Type B pancreatic cell (in vitro differentiated cells): ENCODE results near the gene FHOD3. TPM values are rescaled to one million over a fixed set of nuclear protein-coding genes. Genes with fewer than 3 reads are reported as not detected.

Experiments
- DNase-seq: peaks from one replicate; pipeline ENCODE4 v3.0.0; 2021; ENCODE audit warnings: mixed read lengths; ENCODE audit not compliant: unreplicated experiment; ENCODE audit errors: extremely low spot score
- H3K27ac Mint-ChIP-seq: 2 replicates; pipeline ENCODE4 v1.8.0; 2021; ENCODE audit warnings: mild to moderate bottlenecking, mixed read lengths
- H3K27me3 Mint-ChIP-seq: 2 replicates; pipeline ENCODE4 v1.8.0; 2021; ENCODE audit warnings: mixed read lengths
- H3K36me3 Mint-ChIP-seq: 2 replicates; pipeline ENCODE4 v1.8.0; 2021; ENCODE audit warnings: mixed read lengths
- H3K4me1 Mint-ChIP-seq: one replicate; pipeline ENCODE4 v1.8.0; 2021; ENCODE audit warnings: mixed read lengths; ENCODE audit not compliant: unreplicated experiment
- H3K4me3 Mint-ChIP-seq: 2 replicates; pipeline ENCODE4 v1.8.0; 2021; ENCODE audit warnings: mild to moderate bottlenecking, mixed read lengths
- H3K9me3 Mint-ChIP-seq: 2 replicates; pipeline ENCODE4 v1.8.0; 2021; ENCODE audit warnings: mixed read lengths
- CTCF ChIP-seq: fragments of 200-600 bp; sonication (generic); conservative IDR thresholded peaks from 2 replicates; pipeline ENCODE4 v1.5.0; 2021; ENCODE audit warnings: antibody characterized with exemption, mild to moderate bottlenecking
- total RNA-seq: library from RNA; stranded (reverse); gene quantifications from 2 replicates; pipeline ENCODE4 v1.2.1, GENCODE V29; 2021; ENCODE audit warnings: low replicate concordance

Gene FHOD3
- total RNA-seq, 1 donor from 2014 or later = 5.3 TPM

- H3K27ac Mint-ChIP-seq = no peak overlapping the region
- H3K9me3 Mint-ChIP-seq = no peaks in the 10 kb centered on the region
- TF ChIP-seq CTCF = no peak
- H3K4me1 Mint-ChIP-seq = peaks cover 30% of the 10 kb centered on the region
- H3K27me3 Mint-ChIP-seq = no peaks in the 10 kb centered on the region
- no peak overlapping the region for H3K4me3 Mint-ChIP-seq
- no peaks in the 10 kb centered on the region for H3K36me3 Mint-ChIP-seq
- DNase-seq = no peak
Observed at GRCh38 chr18:36509646-36510197, 212.2 kb downstream of the FHOD3 start.

- Mint-ChIP-seq H3K27ac (no peak overlapping the region), H3K4me3 (peak overlapping the region; percentile 27), H3K36me3 (no peaks in the 10 kb centered on the region), H3K9me3 (no peaks in the 10 kb centered on the region), H3K27me3 (no peaks in the 10 kb centered on the region), H3K4me1 (peaks cover 30% of the 10 kb centered on the region)
- DNase-seq = no peak
- no peak for TF ChIP-seq CTCF
Observed at GRCh38 chr18:36511791-36512352, 214.4 kb downstream of the FHOD3 start.

- no peaks in the 10 kb centered on the region for H3K27me3 Mint-ChIP-seq
- no peaks in the 10 kb centered on the region for H3K9me3 Mint-ChIP-seq
- TF ChIP-seq CTCF = no peak
- H3K27ac Mint-ChIP-seq = no peak overlapping the region
- H3K4me1 Mint-ChIP-seq = peaks cover 30% of the 10 kb centered on the region
- no peak for DNase-seq
- no peaks in the 10 kb centered on the region for H3K36me3 Mint-ChIP-seq
- H3K4me3 Mint-ChIP-seq = no peak overlapping the region
Observed at GRCh38 chr18:36513556-36513955, 216.0 kb downstream of the FHOD3 start.

- no peaks in the 10 kb centered on the region for H3K27me3 Mint-ChIP-seq
- TF ChIP-seq CTCF = peak; percentile 18
- H3K9me3 Mint-ChIP-seq = no peaks in the 10 kb centered on the region
- DNase-seq = no peak
- peak overlapping the region; percentile 28 for H3K27ac Mint-ChIP-seq
- no peak overlapping the region for H3K4me3 Mint-ChIP-seq
- peaks cover 30% of the 10 kb centered on the region for H3K4me1 Mint-ChIP-seq
- H3K36me3 Mint-ChIP-seq = no peaks in the 10 kb centered on the region
Observed at GRCh38 chr18:36514778-36515177, 217.3 kb downstream of the FHOD3 start.

- no peak for DNase-seq
- H3K9me3 Mint-ChIP-seq = no peaks in the 10 kb centered on the region
- H3K4me3 Mint-ChIP-seq = no peak overlapping the region
- no peak for TF ChIP-seq CTCF
- no peaks in the 10 kb centered on the region for H3K27me3 Mint-ChIP-seq
- H3K36me3 Mint-ChIP-seq = no peaks in the 10 kb centered on the region
- no peak overlapping the region for H3K27ac Mint-ChIP-seq
- peaks cover 22% of the 10 kb centered on the region for H3K4me1 Mint-ChIP-seq
Observed at GRCh38 chr18:36516258-36516657, 218.7 kb downstream of the FHOD3 start.
